Skeletal muscle satellite cell (primary cell): ENCODE results near the gene TAAR9. TPM values are rescaled to one million over a fixed set of nuclear protein-coding genes. Genes with fewer than 3 reads are reported as not detected.
"Not testable (repeated sequence)": the region's sequence is repeated elsewhere in the genome, so short reads cannot be mapped to it uniquely, and the experiment has no call there.

Experiments used
- H3K27me3 ChIP-seq: 2 replicates; pipeline ENCODE4 v1.7.0; 2013; ENCODE audit warnings: low read length; ENCODE audit not compliant: control insufficient read depth, insufficient read depth
- H3K36me3 ChIP-seq: 2 replicates; pipeline ENCODE4 v1.7.0; 2013; ENCODE audit warnings: mild to moderate bottlenecking, control low read depth, low read length; ENCODE audit not compliant: insufficient read depth
- H3K4me1 ChIP-seq: 2 replicates; pipeline ENCODE4 v1.7.0; 2013; ENCODE audit warnings: low read length; ENCODE audit not compliant: control insufficient read depth, insufficient read depth
- H3K4me2 ChIP-seq: 2 replicates; pipeline ENCODE4 v1.7.0; 2013; ENCODE audit warnings: mild to moderate bottlenecking, low read length
- H3K4me3 ChIP-seq: 2 replicates; pipeline ENCODE4 v1.7.0; 2013; ENCODE audit warnings: low read length
- H3K9ac ChIP-seq: 2 replicates; pipeline ENCODE4 v1.7.0; 2013; ENCODE audit warnings: mild to moderate bottlenecking, low read depth, low read length, moderate library complexity
- H3K9me3 ChIP-seq: replicated peaks from 2 replicates; pipeline ENCODE4 v1.7.0; 2013; ENCODE audit warnings: mild to moderate bottlenecking, control low read depth, low read length
- small RNA-seq: library from RNA; depleted of rRNA; stranded (forward); fragments of <200 nt; gene quantifications from one replicate; pipeline ENCODE3, GENCODE V24; 2012

Gene TAAR9

DNA sequence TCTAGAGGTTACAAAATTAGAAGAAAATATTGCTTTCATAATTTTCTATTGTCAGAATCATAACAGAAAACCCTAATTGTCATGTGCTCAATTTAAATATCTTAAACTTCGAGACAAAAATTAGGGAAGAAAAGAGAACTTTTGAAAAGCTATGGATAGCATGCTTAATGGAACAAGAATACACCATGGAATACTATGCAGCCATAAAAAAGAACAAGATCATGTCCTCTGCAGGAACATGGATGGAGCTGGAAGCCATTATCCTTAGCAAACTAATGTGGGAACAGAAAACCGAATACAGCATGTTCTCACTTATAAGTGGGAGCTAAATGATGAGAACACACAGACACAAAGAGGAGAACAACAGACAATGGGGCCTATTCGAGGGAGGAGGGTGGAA, 22.0 kb downstream of the TAAR9 start:
- H3K4me1 ChIP-seq, H3K4me2 ChIP-seq, H3K9ac ChIP-seq, H3K9me3 ChIP-seq, H3K36me3 ChIP-seq, H3K4me3 ChIP-seq: not testable (repeated sequence)
- H3K27me3 ChIP-seq = peaks cover 26% of the 10 kb centered on the region

DNA sequence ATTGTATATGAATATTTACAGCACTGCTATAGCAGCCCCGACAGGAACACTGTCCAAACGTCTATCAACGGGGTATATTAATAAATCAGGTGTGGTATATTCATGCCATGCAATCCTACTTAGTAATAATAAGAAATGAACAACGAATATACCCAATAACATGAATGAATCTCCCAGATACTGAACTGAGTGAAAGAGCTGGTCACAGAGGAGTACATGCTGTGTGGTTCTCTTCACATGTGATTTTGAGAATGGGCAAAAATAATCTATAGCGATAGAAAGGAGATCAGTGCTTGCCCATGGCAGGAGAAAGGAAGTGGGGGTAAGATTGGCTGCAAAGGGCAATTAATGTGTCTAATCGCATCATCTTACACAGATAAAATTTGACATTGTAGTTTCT, 28.3 kb downstream of the TAAR9 start:
- no peaks in the 10 kb centered on the region for H3K36me3 ChIP-seq
- H3K9ac ChIP-seq = no peak overlapping the region
- H3K4me3 ChIP-seq = no peak overlapping the region
- H3K27me3 ChIP-seq = peaks cover 46% of the 10 kb centered on the region
- no peak overlapping the region for H3K4me2 ChIP-seq
- H3K4me1 ChIP-seq = no peaks in the 10 kb centered on the region
- no peaks in the 10 kb centered on the region for H3K9me3 ChIP-seq

DNA sequence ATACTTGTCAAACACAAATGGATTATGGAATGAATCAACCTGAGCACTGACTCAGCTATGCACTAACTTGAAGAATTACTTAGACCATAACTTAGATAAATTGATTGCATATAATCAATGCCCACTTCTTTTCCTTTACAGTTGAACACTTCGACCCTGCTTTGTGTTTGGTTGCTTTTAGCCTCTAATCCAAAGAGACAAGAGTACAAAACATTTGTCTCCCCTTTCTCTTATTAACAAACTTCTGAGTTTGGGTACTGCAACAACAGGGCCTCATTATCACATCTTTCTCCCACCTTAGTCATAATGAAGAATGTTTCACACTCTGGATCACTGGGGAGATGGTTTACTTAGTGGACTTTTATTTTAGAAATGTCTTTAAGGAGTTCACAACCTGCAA, 29.5 kb downstream of the TAAR9 start:
- Histone ChIP-seq H3K4me1 (no peaks in the 10 kb centered on the region), H3K9me3 (no peaks in the 10 kb centered on the region), H3K9ac (no peak overlapping the region), H3K36me3 (no peaks in the 10 kb centered on the region), H3K27me3 (peaks cover 49% of the 10 kb centered on the region), H3K4me2 (no peak overlapping the region), H3K4me3 (no peak overlapping the region)

DNA sequence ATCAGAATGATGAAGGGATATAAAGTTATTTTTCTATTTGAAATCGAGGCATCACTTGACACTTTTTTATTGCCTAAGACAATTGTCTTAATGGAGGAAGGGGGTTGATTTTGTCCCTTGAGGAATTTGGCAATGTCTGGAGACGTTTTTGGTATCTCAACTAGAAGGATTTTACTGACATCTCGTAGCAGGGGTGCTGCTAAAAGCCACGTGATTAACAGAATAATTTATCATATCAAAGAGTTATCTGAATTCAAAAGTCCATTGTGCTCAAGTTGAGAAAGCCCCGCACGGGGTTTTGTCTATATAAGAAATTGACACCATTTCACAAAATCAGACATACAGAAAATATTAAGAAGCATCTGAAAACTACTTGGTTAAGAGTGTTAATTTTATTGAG, 30.5 kb downstream of the TAAR9 start:
- H3K4me3 ChIP-seq = no peak overlapping the region
- no peaks in the 10 kb centered on the region for H3K4me1 ChIP-seq
- no peaks in the 10 kb centered on the region for H3K9me3 ChIP-seq
- no peak overlapping the region for H3K9ac ChIP-seq
- no peak overlapping the region for H3K4me2 ChIP-seq
- H3K36me3 ChIP-seq = no peaks in the 10 kb centered on the region
- peaks cover 54% of the 10 kb centered on the region for H3K27me3 ChIP-seq

DNA sequence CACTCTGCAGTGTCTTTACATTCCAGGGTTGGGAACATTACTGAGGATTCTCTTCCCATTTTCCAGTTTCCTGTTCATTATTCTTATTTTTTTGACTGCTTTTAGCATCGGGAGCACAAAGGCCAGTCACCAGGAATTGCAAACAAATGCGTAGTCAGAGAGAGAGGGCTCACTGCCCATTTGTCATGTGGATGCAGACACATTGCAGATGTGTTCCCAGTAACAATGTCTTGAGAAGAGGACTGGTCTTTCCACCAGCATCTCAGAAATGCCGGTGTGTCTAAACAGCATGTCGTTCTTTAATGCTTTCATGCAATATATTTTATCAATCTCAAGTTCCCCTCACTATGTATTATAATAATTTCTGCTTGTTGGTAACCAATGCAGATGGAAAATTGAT, 31.1 kb downstream of the TAAR9 start:
- H3K36me3 ChIP-seq = no peaks in the 10 kb centered on the region
- peaks cover 57% of the 10 kb centered on the region for H3K27me3 ChIP-seq
- H3K9me3 ChIP-seq = no peaks in the 10 kb centered on the region
- no peaks in the 10 kb centered on the region for H3K4me1 ChIP-seq
- no peak overlapping the region for H3K4me3 ChIP-seq
- H3K9ac ChIP-seq = no peak overlapping the region
- no peak overlapping the region for H3K4me2 ChIP-seq

DNA sequence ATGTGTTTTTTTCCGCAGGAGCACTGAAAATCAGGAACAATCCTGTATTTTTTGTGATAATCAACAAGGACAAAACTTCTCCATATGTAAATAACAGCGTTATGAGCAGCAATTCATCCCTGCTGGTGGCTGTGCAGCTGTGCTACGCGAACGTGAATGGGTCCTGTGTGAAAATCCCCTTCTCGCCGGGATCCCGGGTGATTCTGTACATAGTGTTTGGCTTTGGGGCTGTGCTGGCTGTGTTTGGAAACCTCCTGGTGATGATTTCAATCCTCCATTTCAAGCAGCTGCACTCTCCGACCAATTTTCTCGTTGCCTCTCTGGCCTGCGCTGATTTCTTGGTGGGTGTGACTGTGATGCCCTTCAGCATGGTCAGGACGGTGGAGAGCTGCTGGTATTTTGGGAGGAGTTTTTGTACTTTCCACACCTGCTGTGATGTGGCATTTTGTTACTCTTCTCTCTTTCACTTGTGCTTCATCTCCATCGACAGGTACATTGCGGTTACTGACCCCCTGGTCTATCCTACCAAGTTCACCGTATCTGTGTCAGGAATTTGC, 32.2 kb downstream of the TAAR9 start, which contains the start of gene TAAR6:
Gene TAAR6 (plus strand): TSS at position 102 of the 557 bp plus-strand sequence. CDS start 0 bp downstream, at position 102.
- Histone ChIP-seq H3K4me1 (no peaks in the 10 kb centered on the region), H3K27me3 (peaks cover 58% of the 10 kb centered on the region), H3K9me3 (no peaks in the 10 kb centered on the region), H3K36me3 (no peaks in the 10 kb centered on the region), H3K9ac (no peak within 1 kb of the TSS), H3K4me2 (no peak within 1 kb of the TSS), H3K4me3 (no peak within 1 kb of the TSS)

DNA sequence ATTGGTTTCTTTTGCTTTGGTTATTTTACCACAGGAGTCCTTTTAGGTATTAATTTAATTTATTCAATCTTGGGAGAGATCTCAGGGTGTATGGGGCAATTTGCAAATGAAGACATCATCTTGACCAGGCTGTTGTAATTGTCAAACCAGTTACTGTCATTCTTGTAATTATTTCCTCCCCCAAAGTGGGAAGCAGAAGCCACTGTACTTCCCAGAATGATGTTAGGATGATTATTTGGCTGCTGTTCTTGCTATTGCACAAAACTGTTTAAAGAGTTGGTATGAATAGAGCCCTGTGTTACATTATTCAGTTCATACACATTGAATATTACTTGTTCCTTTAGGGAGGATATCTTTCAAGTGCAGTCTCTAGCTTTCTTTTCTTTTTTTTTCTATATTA, 33.7 kb downstream of the TAAR9 start:
- Histone ChIP-seq H3K4me1 (no peaks in the 10 kb centered on the region), H3K4me2 (no peak overlapping the region), H3K36me3 (no peaks in the 10 kb centered on the region), H3K27me3 (peaks cover 64% of the 10 kb centered on the region), H3K9me3 (no peaks in the 10 kb centered on the region), H3K9ac (no peak overlapping the region), H3K4me3 (no peak overlapping the region)

DNA sequence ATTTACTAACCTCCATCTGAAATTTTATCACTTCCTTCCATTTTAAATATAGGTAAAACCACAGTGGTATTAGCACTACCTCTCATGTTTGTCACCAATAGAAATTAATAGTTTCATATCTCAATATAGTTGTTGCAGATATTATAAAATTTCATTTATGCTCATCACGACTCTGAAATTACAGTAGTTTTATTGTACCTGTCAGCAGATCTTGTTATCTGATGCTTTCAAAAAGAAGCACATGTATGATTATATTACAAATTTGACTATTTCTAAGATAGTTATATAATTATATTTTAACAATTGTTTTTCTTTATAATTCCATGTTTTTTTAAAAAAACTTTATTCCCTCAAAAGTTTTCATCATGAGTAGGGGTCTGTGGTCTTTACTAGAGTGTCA, 46.6 kb downstream of the TAAR9 start:
- H3K4me1 ChIP-seq = no peaks in the 10 kb centered on the region
- no peak overlapping the region for H3K9ac ChIP-seq
- no peaks in the 10 kb centered on the region for H3K9me3 ChIP-seq
- no peak overlapping the region for H3K4me3 ChIP-seq
- H3K36me3 ChIP-seq = no peaks in the 10 kb centered on the region
- peaks cover 35% of the 10 kb centered on the region for H3K27me3 ChIP-seq
- no peak overlapping the region for H3K4me2 ChIP-seq

DNA sequence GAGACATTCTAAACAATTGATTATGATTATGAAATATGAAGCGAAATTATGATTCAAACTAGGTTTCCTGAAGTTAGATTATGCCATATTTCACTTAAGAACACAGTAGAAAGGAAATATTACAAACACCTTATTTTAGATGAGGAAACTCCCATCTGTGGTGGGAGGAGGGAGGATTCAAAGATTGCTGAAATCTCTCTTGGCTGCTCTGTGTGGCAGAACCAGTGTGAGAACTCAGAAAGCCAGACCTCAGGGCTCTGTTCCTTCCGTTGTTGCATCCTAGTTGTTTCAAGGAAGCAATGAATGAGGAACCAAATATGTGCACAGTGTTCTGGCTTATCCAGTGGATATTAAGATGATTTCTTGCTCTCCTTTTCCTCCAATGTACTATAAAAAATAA, 49.3 kb downstream of the TAAR9 start:
- H3K4me3 ChIP-seq = no peak overlapping the region
- no peaks in the 10 kb centered on the region for H3K4me1 ChIP-seq
- no peak overlapping the region for H3K4me2 ChIP-seq
- no peaks in the 10 kb centered on the region for H3K36me3 ChIP-seq
- no peaks in the 10 kb centered on the region for H3K9me3 ChIP-seq
- H3K9ac ChIP-seq = no peak overlapping the region
- H3K27me3 ChIP-seq = peaks cover 34% of the 10 kb centered on the region

Small RNA genes lying within 50 kb of the gene (small RNA-seq; reads per million reads assigned to genes)
- gene TAAR7P = not detected
